Measurements from ENCODE around the gene EEFSEC.

EEFSEC gene

DNA sequence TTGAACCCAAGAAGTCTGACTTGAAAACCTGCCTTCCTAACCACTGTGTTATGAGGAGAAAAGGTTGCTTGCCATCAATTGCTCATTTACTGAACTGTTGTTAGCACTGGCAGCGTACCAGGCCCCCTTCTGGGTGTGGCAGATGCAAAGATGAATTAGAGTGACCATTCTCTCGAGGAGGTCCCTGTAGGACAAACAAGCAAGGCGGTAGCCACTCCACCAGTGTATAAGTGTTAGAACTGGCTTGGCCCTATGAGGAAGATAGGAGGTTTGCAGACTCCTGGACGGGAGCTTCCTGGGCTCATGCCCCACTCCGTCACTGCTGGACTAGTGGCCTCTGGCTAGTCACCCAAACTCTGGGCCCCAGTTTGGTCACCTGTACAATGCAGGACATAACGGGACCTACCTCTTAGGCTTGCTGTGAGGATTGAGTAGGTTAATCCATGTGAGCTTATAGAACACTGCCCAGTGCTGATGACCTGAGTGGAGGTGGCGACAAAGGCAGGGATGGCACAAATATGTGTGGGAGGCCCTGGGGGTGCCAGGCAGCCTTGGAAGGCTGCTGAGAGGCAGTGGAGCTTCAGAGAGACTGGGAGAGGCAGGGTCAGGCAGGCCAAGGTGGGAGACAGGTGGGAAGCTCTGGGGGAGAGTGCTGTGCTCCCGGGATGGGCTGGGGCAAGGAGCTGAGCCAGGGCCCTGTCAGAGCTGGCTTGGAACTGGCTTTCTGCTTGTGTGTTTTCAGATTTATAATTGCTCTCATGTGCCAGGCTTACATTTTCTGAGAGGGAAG lies 167.5 kb downstream of the EEFSEC start:
- no peak for DNase-seq

DNA sequence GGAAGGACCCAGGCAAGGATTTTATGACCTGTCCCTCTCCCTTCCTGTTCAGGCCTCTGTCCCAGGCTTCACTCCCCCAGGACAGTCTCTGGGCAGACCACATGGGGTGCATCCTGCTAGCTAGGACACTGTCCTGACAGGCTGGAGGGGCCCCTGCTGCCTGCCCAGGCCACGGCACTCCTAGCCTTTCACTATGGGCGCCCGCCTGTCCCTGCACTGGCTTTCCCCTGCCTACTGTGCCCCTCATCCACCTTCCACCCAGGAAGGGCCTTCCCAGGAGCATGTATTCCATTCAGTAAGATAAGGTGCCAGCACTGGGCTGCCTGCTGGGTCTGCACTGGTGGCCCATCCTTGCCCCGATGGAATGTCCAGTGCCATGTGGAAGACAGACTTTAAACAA lies 168.1 kb downstream of the EEFSEC start:
- no peak for DNase-seq

DNA sequence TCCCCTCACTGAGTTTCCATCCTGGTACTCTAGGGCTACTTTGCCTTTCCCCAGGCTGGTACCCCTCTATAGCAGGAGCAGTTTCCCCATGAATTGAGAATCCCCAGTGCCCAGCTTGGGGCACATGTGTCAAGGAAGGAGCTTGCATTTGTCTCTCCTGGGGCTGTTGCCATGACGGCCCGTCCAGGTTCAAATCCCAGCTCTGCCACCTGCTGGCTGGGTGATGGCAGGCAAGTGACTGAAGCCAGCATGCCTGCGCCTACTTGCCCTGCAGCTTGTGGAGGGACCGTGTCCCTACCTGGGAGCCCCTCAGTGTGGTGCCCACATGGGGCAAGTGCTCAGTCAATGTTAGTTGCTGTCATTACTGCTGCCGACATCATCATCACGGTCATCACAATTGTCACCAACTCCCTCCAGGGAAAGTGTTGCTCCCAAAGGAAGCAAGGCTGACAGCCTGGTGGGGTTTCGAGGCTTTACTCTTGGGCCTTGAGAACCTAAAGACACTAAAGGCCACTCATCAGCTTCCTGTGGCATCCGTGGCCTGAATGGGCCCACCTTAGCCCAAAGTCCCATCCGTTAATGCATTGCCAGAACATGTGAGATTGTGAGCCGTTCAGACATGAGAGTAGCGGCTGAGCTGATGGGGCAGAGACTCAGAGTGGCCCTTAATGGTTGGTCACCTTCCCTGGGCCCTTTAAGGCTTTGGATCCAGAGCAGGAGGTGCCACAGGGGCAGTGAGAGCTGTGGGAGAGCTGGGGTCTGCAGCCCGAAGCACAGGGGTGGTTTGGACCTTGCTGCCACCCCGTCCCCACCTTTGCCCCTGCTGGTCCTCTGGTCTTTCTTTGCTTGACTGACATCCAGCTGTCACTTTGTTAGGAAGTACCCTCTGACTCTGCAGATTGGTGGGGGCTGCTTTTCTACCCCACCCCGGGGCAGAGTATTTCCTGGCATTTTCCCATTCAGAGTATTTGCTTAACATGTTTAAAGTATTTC lies 169.0 kb downstream of the EEFSEC start:
- DNase-seq: peak; percentile 26 to 53 (median 46)

DNA sequence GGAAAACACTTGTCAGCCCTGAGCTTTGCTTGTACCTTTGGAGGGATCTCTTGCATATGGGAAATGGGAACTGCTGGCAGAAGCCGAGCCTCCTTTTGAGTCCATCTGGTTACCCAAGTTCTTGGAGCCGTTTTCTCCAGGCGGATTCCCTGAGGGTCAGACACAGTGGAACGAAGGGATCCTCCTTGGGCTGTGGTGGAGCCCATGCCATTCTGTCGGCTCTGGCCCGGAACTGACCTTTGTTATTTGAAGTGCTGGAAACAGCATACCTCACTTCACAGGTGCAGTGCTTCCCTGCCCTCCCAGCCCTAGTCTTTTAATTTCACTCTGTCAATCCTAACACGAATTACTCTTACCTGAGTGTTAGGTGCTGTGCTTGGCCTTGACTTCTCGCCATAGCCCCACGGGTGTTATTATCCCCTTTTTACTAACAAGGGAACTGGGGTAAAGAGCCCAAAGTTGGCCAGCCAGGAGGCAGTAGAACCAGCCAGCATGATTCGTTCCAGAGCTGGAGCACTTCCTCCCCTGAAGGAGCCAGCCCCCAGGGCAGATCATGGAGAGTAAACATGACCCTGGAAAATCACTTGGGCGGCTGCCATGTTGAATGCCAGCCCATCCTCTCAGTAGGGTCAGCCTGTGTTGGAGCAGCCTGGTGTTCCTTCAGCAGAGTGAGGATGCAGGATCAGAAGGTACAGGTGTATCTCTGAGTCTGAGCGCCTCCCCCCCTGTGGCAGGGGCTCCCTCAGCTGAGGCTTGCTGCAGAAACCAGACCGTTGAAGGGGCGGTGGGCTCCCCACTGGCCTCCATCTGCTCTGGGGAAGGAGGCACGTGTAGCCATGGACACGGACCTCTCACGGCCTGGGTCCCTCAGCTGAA lies 170.2 kb downstream of the EEFSEC start:
- no peak for DNase-seq

DNA sequence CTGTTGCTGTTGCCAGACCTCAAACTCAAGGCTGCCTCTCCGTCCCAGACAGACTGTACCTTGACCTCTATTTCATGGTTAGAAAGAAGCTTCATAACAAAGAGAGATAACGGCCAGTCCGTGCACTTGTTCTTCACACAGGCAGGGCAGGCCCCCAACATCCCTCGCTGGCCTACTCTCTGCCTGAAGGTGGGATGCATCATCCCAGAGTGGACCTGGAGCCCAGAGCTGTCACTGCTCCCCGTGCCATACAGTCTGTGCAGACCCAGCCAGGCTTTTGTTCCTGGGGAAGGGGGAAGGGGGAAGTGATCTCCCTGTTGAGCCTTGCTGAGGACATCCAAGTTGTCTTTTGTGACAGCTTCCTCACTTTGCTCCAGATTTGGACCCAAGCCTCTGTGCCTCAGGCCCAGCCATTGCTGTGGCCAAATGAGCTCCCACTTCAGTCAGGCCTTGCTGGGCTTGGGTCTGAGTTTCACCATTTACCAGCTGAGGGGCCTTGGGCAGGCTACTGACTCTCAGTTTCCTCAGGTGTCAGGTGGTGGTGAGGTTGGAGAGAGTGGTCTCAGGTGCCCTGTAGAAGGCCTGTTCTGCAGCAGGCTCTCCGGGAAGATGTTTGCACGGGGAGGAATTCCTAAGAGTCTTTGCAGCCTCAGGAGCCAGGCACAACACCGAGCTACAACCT lies 171.8 kb downstream of the EEFSEC start:
- DNase-seq: no peak

DNA sequence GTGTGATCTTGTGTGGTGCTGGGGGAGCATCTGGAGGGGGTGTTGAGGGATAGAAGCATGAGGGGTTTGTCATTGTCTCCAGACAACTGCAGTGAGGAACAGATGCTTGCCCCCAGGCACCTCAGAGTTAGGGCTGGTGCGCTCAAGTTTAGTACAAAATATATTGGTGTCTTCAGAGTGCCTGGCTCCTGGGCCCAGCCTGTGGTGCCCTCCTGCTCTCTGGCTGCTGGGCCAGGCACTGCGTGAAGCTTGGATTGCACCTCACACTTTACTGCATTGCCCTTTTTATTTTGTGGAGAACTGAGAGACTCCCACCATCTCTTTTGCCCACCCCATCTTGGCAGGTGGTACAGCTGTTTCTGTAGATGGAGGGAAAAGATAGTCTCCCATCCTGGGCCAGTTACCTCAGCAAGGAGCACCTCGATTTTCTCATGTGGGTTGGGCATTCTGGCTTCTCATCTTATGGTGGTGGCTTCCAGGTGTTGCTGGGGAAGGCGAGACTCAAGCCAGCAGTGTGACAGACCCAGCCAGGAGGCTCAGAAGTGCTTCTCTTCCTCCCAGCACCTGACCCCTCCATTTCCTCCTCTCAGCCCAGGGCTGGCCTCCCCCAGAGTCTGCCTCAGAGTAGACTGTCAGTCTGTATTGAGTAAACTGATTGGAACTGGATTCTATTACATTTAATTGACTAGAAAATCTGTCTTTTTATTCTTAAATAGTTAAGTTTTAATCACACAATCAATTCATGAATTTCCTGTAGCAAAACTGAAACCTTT lies 173.0 kb downstream of the EEFSEC start:
- peak in 1 of 5 donors; percentile 38 for DNase-seq

DNA sequence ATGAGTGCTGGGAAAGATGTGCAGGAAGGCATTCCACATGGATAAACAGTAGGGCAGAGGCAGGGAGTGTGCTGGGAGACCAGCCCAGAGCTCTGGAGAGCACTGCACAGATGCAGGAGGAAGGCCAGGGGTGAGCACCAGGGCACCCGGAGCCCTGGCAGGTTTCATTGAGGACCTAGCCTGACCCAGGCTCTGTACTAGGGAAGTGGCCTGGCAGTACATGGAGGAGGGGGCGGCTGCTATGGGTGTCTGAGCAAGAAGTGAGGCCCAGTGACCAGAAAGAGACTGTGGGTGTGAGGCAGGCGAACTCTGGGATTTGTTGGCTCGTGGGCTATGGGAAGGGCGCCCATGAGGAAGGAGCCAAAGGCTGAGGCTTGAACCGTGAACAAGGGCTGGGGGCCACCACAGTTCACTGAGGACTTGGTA lies 174.3 kb downstream of the EEFSEC start:
- DNase-seq: no peak

DNA sequence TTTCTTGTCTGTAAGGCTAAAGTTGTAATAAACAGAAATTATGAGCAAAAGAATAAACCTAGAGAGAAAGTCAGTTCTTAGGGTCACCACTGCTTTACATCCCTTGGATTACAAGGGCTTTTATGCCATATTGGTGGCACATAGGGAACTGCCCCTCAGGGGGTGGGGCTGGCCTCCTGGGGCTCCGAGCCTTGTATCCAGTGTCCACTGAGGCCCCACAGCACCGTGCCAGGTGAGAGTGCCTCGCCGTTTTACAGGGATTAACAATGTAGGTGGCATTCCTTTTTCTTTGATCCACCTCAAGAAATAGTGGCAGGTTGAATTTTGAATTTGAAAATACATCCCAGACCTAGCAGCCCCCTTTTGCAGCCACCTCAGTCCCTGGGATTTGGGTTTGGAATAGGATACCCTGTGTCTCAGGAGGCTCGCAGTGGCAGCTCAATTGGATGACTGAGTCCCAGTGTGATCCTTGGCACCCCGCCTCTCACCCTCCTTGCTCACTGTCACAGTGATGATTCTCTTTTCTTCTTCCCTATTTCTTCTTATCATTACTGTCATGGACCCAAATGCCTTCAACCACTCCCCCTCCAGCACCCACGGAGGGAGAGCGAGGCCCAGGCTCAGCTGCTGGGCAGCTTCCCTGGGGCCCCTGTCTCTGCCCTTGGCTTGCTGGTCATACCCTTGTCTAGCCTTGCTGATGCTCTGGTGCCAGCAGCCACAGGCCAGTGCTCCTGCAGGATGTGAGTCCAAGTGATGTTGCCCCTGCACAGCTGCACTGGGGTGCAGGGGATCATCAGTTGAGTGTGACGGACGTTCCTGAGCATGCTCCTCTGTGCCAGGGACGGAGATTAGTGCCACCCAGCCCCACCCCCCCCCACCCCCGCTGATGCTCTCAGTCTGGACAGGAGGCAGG lies 175.5 kb downstream of the EEFSEC start:
- no peak for DNase-seq

DNA sequence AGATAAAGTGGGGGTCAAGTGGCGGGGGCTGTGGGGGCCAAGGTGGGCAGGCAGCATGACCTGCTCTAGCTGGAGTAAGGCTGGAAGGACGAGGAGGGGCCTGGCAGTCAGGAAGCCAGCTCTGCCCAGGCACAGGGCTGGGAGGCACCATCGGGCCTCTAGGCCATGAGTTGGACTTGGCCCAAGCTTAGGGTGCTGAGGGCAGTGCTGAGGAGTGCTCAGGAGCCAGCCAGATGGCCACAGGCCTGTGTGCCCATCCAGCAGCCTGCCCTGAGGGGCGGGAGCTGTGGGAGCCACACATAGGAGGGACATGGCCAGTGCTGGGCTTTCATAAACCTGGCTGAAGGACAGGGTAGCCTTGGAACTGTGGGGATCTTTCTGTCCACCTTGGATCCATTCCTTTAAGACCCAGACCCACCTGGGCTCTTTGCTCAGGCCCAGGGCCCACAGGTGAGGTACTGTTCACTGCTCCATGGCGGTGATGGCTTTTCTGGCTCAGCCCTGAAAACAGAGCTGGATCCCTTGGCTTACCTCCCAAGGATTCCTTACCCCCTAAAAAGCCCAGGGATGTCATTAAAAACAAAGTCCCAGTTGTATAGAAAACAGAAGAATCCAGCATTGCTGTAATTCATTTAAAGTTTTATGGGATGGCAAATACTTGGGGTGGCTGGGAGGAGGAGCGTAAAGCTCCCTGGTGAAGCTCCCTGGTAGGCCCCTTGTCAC lies 176.4 kb downstream of the EEFSEC start:
- no peak for DNase-seq

DNA sequence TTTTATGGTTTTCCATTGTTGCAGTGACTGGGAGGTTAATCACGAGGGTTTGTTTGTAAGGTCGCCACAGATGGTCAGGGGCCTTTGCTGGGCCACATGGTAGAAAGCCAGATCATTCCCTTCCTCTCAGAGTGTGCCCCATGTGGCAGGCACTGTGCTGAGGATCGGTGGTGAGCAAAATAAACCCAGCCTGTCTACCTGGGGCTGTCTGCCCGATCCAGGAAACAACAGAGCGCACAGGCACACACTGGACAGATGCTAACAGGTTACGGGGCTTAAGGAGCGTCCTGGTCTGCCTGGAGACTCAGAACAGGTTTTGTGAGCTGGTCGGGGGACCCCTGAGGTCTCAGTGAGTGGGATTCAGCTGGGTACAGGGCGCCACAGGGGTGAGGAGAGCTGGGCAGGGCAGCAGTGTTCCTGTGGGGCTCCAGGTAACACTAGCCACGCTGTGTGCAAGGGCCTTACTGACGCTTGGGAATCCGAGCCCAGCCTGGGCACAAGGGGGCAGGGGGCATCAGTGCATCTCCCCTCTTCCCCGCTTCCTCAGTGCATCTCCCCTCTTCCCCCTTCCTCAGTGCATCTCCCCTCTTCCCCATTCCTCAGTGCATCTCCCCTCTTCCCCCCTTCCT lies 177.0 kb downstream of the EEFSEC start:
- DNase-seq: no peak

DNA sequence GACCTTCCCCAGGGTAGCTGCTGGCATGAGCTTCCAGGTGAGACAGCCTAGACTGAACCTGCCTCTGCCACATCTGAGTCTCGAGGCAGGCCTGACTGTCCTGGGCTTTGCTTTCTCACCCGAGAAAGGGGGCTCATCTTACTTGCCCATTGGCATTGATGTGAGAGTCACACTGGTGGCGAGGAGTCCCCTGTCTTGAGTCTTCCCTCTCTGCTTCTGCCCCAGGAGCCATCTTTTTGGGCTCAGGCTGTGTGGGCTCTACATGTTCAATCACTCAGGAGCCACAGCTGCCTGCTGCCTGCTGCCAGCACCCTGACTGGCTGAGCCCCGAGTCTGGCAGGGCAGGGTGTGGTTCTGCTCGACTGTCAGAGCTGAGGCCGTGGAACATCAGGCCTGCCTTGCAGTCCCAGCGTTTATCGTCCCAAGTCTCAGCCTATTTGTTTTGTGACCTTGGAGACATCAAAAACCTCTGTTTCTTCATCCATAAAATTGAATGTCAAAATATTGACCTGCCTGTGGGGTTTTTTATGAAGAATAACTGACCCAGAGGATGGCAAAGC lies 180.9 kb downstream of the EEFSEC start:
- DNase-seq: no peak

DNA sequence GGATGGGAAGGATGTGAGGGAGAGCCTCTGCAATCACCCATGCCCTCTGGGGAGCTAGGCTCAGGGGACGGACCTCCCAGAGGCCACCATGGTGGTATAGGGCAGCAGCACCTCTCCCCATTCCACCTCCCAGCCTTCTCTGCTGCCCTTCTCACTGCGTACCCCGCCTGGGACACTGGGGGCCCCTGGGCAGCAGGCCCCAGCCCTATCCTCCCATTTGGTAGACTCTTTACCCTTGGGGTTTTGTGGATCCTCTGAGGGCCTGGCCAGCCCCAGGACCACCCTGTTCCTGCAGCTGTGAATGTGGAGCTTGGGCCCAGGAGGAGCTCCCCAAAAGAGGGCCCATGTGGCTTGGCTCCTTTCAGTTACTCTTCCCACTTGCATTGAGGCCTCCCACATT lies 181.5 kb downstream of the EEFSEC start:
- DNase-seq: no peak

DNA sequence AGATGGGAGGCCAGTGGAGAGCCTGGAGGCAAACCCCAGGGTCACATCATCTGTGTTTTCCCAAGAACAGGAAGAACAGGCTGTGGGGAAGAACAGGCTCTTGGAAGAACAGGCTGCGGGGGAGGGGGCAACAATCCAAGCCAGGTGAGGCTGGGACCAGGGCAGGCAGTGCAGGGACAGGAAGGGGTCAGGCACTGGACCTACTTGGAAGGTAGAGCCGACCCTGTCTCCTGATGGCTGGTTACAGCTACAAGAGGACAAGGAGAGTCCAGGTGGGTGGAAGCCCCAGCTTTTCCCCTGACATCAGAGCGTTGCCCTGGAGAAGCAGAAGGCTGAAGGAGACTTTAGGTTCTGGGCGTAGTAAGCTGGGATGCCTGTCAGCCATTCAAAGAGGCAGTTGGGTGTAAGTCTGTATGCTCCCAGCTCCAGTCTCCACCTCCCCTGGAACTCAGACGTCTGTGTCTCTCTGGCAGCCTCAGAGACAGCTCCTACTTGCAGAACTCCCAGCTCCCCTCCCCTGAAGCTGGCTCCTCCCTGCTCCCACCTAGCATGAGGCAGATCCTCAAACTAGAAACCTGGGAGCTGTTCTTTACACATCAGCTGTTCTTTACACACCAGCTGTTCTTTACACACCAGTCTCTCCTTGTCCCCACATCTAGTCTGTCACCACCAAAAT lies 182.5 kb downstream of the EEFSEC start:
- DNase-seq: no peak

DNA sequence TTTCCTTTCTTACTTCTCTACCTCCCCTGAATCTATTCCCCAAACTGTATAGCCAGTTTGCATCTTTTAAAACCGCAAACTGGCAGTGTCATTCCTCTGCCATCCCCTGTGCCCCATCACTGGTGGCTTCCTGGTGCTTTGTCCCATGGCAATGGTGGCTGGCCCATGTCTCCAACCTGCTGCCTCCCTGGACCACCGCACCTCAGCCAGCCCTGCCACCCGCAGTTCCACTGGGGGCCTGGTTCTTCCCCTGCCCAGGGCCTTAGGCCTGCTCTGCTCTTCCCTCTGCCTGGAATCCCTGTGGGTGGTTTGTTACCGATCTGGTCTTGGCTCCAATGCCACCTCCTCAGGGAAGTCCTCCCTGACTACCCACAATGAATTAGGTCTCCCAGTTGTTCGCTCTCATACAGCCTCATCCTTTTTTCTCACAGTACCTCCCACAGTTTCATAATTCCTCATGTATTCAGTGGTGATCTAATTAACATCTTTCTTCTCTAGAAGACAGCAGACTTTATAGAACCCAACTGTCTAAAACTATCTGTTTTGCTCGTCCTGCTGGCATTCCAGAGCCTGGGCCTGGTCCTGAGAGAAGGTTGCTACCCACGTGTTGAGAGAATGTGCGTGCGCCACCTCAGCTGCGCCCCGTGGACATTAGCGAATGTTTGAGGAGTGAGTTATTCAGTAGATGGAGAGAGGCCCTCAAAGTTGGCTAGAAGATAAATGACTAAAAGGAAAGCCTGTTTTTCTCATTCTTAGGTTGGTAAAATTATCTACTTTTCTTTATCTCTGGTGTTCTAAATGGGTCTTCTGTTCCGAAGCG lies 183.3 kb downstream of the EEFSEC start:
- no peak for DNase-seq

DNA sequence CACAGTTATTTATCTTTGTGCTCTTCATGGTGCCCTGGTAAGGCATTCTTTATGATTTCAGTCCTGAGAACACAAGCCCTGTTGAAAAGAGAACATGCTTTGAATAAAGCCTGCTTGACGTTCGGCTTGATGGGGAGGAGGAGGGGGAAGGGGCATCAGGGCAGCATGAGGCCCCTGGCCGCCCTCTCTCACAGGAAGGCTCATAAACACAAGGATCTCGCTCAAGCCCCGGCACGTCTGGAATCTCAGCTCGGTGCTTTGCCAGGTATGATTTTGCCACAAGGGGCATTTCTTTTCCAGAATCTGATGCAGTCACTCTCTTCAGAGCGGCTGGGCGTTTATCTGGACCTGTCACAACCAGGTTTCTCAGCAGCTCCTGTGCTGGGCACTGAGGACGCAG lies 184.0 kb downstream of the EEFSEC start:
- DNase-seq: no peak

DNA sequence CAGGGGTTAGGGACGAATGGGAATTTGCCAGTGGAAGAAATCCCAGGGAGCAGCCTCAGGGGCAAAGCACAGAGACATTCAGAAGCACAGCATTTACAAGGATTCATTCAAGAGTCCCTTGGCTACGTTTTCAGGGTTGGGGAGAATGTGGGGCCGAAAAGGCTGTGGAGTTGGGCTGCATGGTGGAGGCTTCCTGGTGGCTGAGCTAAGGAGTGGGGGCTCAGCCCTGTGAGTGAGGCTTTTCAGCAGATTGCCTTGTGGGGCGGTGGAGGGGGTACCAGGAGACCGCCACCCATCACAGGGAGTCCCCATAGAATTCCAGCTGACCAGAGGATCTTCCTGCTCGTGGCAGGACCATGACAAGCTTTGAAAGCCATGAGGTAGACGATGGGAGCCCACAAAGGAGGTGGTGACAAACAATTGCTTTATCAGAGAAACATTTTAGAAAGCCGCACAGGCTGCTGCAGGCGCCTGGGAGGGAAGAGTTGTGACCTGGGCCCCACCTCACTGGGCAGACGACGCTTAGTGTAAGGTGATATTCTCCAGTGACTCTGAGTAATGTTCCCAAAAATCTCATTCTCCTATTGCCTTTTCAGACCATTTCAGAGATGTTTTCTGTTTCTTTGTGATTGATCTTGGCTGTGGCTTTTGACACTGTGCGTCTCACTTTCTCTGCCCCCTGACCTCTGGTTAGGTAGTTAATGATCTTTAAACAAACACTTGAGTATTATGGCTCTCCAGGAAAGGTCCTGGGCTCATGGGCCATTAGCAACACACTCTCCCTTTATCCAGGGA lies 185.5 kb downstream of the EEFSEC start:
- no peak for DNase-seq

Data from T-helper 1 cell (primary cell).